Endometrium (tissue), 2 donors: ENCODE measurements around the gene LAMA3.
"Not testable (repeated sequence)": the region's sequence is repeated elsewhere in the genome, so short reads cannot be mapped to it uniquely, and the experiment has no call there.

Experiments
- FAIRE-seq: peaks from 2 replicates; lab custom pipeline; 2012; peaks lifted over from hg19 to GRCh38; lab: Jason Lieb, UNC
- donor health status: control.
- donor health status: control.

The LAMA3 gene

DNA sequence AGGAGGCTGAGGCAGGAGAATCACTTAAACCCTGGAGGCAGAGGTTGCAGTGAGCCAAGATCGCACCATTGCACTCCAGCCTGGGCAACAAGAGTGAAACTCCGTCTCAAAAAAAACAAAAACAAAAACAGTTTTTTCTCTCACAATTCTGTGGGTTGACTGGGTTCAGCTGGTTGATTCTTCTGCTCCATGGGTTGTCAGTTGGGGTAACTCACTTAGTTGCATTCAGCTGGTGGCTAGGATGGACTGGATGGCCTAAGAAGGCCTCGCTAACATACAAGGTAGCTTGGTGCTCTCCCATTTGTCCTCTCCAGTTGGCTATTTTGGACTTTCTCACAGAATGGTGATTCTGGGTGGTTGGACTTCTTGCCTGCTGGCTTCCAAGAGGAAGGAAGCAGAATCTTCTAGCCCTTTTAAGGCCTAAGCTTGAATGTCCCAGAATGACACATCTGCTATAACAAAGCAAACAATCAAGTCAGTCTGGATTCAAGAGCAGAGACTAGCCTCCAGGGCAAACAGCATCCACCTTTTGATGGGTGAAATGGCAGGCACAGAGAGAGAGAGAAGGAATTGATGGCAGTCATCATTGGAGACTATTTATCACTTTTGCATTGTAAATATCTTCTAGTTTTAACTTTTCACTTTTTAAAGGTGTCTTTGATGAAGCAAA, 17.9 kb downstream of the LAMA3 start:
- FAIRE-seq = no peak

DNA sequence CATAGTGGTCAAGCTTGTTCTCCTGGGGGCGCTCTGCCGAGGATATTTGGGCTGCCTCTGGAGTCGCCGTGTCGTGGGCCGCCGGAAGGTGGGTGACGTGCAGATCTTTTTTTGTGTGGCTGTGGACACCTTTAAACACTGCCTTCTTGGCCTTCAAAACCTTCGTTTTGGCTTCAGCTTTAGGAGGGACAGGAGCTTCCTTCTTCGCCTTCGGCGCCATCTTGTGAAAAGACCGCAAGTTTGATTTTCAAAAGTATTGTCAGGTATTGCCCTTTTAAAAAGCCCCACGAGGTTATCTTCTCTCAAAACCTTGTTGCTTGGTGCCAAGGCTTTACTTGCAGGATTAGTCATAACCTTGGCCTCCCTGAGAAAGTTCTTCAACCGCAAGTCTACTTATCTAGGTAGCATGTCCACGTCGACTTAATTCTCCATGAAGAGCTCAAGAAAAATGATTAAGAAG, 20.8 kb downstream of the LAMA3 start:
- no peak for FAIRE-seq

DNA sequence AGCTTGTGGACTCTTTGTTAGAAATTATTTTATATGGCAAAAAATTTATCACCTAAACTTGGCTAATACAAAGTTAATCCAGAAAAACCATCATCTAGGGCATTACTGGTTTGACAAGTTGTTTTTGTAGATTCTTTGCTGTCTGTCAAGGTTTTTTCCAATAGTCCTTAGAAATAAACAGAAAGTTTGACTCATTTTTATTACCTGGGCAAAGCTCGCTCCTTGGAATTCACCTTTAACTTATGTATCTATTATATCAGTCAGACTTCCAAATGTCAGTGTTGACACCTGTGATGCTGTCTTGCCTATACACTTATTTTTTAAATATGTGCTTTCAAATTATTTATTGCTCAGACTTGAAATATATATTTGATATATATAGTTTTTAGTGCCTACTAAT, 21.7 kb downstream of the LAMA3 start:
- no peak for FAIRE-seq

DNA sequence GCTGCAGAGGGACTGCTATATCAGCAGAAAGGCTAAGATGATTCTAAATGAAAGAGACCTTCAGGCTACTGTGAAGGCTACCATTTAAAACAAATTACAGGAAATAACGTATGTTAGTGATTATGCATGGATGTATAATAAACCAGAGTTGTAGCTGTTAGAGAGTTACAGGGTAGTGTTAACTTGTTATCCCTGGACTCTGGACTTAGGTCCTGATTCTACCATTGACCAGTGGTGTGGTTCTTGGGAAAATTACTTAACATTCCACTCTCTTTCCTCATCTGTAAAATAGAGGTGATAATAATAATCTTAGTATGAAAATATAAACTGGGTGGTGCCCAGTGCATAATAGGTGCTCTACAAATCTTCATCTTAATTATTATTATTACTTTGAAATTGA, 22.2 kb downstream of the LAMA3 start:
- no peak for FAIRE-seq

DNA sequence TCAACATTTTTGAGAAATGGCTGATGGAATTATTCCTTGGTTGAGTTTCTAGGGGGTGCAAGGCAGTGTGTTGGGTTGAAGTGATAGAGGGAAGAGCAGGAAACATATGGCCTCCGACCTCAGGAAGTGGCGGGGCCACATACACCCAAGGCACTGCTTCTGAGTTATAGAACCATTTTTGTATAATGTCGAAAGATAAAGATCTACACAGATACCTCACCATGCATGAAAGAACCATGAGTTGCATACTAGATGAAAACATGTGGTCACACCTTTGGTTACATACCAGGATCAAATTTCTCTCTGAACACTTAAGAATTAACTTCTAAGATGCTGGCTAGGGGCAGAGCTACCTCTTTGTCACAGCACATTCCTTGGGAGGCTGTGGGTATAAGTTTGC, 23.2 kb downstream of the LAMA3 start:
- no peak for FAIRE-seq

DNA sequence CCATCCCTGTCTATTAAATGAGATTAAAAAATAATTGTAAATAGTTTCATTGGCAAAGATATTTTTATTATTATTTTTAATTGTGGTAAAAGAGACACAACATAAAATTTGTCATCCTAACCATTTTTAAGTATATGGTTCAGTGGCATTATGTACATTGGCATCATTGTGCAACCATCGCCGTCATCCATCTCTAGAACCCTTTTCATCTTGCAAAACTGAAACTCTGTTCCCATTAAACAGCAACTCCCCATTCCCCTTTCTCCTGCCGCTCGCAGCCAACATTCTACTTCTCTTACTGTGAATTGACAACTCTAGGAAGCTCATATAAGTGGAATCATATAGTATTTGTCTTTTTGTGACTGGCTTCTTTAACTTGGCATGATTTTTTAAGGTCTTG, 25.3 kb downstream of the LAMA3 start:
- FAIRE-seq = no peak

DNA sequence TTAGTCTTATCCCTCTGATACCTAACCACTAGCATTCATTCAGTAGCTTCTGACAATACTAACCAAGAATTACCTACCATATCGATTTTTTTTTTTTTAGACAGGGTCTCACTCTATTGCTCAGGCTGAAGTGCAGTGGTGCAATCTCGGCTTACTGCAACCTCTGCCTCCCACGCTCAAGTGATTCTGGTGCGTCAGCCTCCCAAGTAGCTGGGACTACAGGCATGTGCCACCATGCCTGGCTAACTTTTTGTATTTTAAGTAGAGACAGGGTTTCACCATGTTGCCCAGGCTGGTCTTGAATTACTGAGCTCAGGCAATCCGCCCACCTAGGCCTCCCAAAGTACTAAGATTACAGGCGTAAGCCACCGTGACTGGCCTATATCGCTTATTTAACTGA, 26.8 kb downstream of the LAMA3 start:
- FAIRE-seq = not testable (repeated sequence)

DNA sequence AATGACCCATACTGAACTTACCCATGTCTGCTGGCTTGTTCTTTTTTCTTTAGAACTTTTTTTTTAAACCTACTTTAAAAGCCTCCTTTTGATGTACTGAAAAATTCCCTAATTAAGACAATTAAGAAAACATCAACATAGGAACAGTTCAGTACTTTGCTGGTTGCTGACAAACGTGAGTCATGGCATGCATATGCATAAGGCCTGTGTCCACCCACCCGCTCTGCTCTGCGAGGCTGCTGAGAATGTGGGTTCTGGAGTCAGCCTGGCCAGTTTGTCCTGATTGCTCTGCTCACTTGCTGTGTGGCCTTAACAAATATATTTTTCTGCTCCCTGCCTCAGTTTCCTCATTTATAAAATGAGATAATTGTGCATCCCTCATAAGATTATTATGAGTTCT, 27.3 kb downstream of the LAMA3 start:
- FAIRE-seq = no peak

DNA sequence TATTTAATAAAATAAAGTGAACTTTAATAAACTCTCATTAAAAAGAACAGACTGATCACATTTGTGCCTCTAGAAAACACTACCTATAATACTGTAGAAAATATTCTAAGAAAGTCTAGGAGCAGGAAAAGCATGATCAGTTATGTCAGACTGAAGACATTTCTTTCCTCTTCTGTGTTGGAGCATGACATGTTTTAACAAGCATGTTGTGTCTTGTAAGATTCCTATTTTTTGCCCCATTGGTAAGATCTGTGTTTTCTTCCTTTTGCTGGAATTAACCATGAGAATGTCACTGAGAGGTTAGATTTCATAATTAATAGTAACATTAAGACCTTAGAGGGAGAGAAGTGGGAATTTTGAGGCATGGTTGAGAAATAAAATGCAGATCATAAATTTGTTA, 27.7 kb downstream of the LAMA3 start:
- FAIRE-seq = no peak

DNA sequence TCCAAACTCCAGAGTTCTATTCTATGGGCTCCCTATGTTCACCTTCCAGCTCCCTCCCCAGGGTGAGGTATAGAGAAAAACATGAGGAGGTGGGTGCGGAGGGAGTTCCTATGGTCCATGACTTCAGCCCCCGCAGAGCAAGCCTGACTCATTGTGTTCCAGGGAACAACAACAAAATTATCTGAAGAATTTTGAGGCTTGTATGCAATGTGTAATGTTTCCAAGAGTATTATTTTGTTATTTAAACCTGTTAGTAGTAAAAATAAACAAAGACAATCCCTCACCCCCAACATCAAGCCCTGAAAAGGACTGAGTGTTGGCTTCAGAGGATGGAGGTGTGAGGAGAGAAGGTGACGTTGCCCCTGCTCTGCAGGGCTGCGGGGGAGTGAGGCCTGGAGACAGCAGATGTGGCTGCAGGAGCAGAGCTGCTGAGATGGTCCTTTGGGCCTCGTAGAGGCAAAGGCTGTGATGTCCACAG, 29.0 kb downstream of the LAMA3 start:
- FAIRE-seq = no peak

DNA sequence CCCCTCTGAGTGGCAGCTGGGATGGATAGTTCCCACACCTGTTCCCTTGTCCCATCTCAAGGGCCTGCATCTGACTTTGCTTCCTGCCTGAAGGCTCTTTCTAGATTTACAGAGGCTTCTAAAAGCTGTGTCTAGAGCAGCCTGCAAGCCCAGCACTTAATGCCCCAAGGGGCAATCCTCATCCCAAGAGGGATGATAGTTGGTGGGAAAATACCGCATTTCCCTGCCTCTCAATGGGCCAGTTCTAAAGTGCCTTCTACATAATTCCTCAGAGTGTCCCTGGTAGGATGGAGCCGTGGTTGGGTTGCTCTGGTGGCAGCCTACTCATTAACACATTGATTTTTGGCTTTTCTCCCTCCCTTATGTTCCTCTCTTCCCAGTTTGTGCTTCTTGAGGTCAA, 29.5 kb downstream of the LAMA3 start:
- FAIRE-seq = no peak

DNA sequence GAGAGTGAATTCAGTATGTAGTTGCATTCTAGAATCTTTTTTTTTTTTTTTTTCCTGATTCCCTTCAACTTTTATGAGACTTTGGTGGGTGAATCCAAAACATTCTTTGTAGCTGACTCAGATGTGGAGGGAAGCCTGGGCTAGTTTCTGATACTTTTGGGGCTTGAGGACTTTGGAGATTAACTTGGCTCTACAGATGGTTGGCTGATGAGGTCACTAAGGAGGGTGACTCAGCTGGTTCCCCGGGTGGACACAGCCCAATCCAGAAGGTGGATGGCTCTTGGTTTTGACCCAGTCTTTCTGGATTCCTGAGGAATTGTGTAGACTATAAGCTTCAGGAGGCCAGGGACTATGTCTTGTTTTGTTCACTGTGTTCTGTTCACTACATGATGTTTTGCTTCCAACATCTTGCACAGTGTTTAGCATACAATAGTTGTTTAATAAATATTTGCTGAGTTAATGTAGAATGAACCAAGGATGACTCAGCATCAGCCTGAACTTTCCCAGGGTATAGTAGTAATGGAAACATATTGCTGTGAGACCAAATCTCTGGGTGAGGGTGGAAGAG, 30.5 kb downstream of the LAMA3 start:
- no peak for FAIRE-seq

DNA sequence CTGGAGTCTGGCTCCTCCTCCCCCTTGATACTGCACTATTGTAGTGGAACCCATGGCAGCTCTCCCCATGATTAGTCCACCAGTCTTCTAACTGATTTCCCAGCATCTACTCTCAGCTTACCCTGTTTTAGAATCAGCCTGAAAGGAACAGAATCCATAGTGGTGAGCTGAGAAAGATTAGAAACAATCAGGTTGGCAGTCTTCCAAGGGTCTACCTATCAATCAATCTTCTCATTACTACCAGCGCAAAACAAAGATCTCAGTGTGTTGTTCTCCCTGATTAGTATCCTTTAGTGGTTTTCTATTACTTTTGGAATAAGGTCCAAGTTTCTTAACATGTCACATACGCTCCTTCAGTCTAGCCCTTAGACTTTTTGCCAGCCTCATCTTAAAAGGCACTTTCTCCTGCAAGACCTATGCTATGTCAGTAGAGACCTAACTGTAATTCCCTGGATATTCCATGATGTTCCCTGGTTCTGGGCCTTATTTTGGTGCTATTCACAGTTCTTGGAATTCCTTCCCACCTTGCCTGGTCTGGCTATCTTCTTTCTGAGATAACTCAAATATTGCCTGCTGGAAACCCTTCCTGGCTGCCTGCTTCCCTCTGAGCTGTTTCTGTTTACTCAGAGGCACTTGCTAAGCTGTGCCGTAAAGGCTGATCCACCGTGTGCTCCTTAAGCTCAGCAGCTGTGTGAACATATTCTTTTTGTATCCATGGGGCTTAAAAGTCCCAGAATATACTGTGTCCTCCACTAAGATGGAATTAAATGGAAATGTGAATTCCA, 32.6 kb downstream of the LAMA3 start:
- FAIRE-seq = no peak

DNA sequence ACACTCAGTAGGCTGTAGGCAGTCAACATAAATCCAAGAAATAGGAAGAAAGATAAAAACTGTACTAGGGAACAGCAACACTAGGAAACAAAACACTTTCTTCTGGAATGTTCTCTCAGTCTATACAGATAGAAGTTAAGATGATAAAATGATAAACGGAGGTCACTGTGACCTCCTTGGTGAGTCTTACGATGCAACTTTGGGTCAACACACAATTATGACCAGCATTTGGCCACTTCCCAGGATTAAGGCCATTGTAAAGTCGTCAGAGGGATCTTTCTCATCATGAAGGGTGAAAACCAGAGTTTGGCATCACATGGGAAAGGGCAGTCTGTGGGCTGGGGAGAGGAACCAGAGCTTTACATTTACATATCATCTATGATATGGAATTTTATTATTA, 33.4 kb downstream of the LAMA3 start:
- peak; percentile 59 for FAIRE-seq

DNA sequence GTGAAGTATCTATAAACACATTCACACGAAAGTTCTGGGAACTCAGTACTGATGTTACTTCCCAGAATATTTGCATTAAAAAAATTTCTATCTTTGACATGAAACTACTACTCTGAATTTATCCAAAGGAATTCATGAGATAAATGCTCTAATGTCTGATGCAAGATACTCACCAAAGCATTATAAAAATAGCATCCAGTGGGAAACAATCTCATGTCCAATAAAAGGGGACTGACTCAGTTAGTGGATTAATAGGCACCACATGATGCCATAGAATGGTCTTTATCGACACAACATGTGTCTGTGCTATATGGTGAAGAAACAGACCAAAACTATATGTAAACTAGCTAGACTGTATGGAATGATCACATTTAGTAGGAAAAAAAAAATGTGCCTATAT, 33.9 kb downstream of the LAMA3 start:
- no peak for FAIRE-seq

DNA sequence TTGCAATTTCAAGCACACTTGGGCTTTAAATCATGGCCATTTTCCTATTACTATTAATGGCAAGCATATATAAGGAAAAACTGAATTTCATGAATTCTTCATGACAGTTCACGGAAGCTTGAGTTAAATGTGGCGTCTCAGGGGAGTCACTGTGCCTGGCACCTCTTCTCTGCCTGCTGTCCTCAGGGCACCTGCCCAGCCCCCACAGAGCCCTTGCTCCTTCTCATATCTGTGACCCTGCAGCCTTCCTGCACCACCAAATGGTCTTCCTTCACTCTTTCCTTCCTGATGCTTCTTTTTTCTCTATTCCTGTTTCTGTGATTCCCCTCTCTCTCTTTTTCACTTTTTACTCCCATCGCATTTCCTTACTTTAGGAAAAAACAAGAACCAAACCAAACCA, 35.4 kb downstream of the LAMA3 start:
- no peak for FAIRE-seq

DNA sequence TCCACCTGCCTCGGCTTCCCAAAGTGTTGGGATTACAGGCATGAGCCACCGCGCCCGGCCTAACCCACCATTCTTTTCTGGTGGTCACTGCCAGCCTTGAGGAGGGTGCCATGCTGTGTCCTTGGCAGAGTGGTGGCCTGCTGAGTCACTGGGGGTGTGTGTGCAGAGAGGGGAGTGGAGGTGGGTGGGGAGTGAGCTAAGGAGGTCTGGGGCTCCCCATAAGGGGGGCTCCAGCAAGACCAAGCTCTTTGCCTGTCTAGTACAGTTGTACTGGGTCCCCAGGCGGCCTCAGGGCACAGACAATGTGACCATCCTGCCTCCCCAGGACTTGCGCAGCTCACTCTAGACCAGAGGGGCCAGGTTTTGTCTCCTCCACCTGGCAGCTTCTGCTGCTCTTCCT, 36.1 kb downstream of the LAMA3 start:
- no peak for FAIRE-seq

DNA sequence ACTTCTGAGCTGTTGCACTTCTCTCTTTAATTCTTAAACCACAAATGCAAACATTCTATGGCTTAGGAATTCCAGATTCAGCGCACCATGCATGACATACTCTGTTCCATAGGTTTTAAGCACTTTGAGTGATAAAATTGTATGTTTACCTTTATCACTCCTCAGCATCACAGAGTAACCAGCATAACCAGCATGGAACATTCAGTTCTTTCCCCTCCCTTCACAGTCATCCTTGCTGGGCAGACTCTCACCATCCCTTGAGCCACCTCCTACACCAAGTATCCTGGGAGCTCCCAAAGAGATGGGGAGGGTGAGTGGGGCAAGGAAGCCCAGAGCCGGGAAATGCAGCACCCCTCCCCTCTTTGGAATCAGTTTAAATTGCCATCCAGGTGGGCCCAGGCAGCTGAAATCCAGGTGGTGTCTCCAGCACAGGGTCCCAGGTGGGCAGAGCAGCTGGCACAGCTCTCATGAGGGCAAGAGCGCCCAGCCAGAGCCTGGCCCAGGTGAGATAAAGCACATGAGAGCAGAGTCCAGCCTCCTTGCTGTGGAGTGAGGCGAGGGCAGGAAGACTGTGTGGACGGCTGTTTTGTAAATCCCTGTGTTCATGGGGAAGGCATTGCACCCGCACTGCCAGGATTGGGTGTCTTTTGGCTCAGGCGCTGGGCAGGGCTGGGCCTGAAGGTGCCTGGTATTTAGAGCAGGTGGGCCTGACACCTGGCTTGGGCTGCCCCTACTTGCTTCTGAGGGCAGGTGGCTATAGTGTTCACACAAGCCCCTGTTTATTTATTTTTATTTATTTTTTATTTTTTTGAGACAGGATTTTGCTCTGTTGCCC, 36.8 kb downstream of the LAMA3 start:
- no peak for FAIRE-seq

DNA sequence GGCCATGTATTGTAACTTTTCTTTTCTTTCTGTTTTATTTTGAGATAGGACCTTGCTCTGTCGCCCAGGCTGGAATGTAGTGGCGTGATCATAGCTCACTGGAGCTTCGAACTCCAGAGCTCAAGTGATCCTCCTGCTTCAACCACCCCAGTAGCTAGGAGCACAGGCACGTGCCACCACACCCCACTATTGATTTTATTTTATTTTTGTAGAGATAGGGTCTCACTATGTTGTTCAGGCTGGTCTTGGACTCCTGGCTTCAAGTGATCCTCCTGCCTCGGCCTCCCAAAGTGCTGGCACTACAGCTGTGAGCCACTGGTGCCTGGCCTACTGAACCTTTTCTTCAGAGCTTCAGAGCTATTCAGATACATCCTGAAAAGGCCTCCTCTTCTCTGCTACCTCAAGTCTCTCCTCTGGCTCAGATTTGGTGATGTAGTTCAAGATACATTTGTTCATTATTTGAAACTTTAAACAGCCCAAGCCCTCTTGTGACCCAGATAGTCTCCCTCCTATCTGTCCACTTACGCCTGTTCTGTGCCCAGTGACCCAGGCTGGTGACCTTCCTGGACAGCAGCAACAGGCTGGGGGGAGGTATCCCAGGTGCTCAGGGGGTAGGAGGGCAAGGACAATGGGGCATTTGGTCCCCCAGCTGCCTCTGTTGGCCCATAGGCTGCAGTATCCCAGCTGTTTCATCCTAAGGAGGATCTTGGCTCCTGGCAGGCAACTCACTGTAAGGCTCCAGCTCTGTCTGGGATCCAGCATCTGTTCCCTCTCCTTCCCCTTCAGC, 38.6 kb downstream of the LAMA3 start:
- FAIRE-seq = no peak

DNA sequence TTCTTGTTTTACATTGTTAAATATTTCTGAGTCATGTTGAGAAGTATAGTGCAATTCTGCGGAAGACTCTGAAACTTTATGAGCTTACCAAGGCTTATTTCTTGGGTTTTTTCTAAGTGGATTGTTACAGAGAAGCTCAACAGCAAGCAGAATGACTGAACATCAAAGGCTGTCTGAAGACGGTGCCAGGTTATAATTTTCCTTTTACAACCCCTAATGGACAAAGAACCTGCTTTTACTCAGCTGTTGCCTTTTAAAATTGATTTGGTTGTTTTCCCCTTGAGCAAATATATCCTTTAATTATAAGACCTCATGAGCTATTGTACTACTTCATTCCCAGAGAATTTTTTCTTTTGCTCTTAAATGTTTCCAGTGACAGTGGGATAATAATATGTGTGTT, 41.6 kb downstream of the LAMA3 start:
- peak; percentile 35 for FAIRE-seq

DNA sequence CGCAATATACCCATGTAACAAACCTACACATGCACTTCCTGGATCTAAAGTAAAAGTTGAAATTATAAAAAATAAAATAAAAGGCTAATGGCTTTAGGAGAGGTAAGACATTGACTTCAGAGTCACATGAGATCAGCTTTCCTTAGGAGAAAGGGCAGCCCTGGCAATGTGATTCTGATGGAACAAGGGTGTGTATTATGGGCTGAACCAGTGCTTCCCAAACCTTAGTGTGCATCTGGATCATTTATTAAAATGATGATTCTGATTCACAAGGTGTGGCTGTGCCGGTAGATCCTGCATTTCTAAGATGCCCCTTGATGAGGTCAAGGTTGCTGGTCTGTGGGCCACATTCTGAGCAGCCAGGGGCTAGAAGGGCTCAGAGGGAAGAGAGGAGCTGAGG, 42.6 kb downstream of the LAMA3 start:
- FAIRE-seq = no peak

DNA sequence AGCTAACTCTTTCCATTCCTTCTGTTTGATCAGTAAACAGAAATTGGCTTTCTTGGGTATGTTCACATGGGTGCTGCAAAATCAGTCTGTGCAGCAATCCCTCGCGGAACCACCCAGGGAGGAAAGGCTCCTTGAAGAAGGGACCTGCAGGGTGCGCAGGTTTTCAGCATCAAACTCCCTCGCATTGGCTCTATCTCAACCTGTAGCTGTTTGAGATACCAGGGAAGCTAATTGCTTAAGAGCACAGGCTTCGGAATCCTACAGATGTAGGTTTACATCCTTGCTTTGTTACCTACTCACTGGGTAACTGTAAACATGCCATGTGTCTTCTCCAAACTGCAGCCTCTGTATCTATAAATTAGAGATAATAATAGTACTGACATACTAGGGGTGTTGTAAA, 43.2 kb downstream of the LAMA3 start:
- no peak for FAIRE-seq
